GM19193 (cell line): Measurements from ENCODE around the gene IGF2BP2.

ENCODE experiments used
- POLR2A ChIP-seq: IDR thresholded peaks from 4 replicates; pipeline ENCODE4 v1.6.1; 2011; ENCODE audit not compliant: insufficient read depth, insufficient read length; ENCODE audit errors: extremely low read depth

IGF2BP2 gene

GRCh38 chr3:185613016-185613415, 211.8 kb downstream of the IGF2BP2 start:
- no peak for TF ChIP-seq POLR2A

- no peak for TF ChIP-seq POLR2A
Observed at GRCh38 chr3:185606196-185606595, 218.6 kb downstream of the IGF2BP2 start.

- TF ChIP-seq POLR2A = no peak
Observed at GRCh38 chr3:185605566-185605965, 219.3 kb downstream of the IGF2BP2 start.

GRCh38 chr3:185595526-185595925, 229.3 kb downstream of the IGF2BP2 start:
- TF ChIP-seq POLR2A = no peak

GRCh38 chr3:185594073-185594472, 230.8 kb downstream of the IGF2BP2 start:
- no peak for TF ChIP-seq POLR2A
